MM.1S (cell line): ENCODE results near the gene SLC25A34.
A peak's percentile ranks its signal among the peaks of the same experiment; 100 is the strongest.

Experiments
- DNase-seq: peaks from one replicate; pipeline ENCODE4 v3.0.0-alpha.2; 2015
- H2AFZ ChIP-seq: fragments of 300-600 bp; sonication (generic); 2 replicates; pipeline ENCODE4 v1.6.0; 2016; ENCODE audit warnings: antibody characterized with exemption, low read length
- H3F3A ChIP-seq: fragments of 300-600 bp; sonication (generic); 2 replicates; pipeline ENCODE4 v1.6.1; 2016; ENCODE audit warnings: mild to moderate bottlenecking, antibody characterized with exemption, low read length, moderate library complexity, mixed read lengths; ENCODE audit not compliant: insufficient read depth
- H3K27ac ChIP-seq: fragments of 300-600 bp; sonication (generic); 2 replicates; pipeline ENCODE4 v1.5.1; 2016; ENCODE audit warnings: mild to moderate bottlenecking, low read length
- H3K27me3 ChIP-seq: fragments of 300-600 bp; sonication (generic); replicated peaks from 2 replicates; pipeline ENCODE4 v1.6.0; 2016; ENCODE audit warnings: low read length; ENCODE audit not compliant: insufficient read depth
- H3K36me3 ChIP-seq: fragments of 300-600 bp; sonication (generic); replicated peaks from 2 replicates; pipeline ENCODE4 v1.6.1; 2016; ENCODE audit warnings: mild to moderate bottlenecking, low read length, mixed read lengths; ENCODE audit not compliant: insufficient read depth
- H3K4me1 ChIP-seq: fragments of 300-600 bp; sonication (generic); 2 replicates; pipeline ENCODE4 v1.6.1; 2016; ENCODE audit warnings: low read length, mixed read lengths
- H3K4me2 ChIP-seq: fragments of 300-600 bp; sonication (generic); 2 replicates; pipeline ENCODE4 v1.6.0; 2016; ENCODE audit warnings: low read depth, low read length
- H3K4me3 ChIP-seq: fragments of 300-600 bp; sonication (generic); 2 replicates; pipeline ENCODE4 v1.5.1; 2016; ENCODE audit warnings: low read length, mixed read lengths
- H3K79me2 ChIP-seq: fragments of 300-600 bp; sonication (generic); 2 replicates; pipeline ENCODE4 v1.6.1; 2016; ENCODE audit warnings: mixed run types, low read length, mixed read lengths
- H3K9ac ChIP-seq: fragments of 300-600 bp; sonication (generic); 2 replicates; pipeline ENCODE4 v1.6.1; 2016; ENCODE audit warnings: low read length, mixed read lengths
- H3K9me2 ChIP-seq: fragments of 300-600 bp; sonication (generic); replicated peaks from 2 replicates; pipeline ENCODE4 v1.6.1; 2016; ENCODE audit warnings: mild to moderate bottlenecking, low read length, mixed read lengths; ENCODE audit not compliant: insufficient read depth
- H3K9me3 ChIP-seq: fragments of 300-600 bp; sonication (generic); replicated peaks from 2 replicates; pipeline ENCODE4 v1.6.1; 2016; ENCODE audit warnings: mild to moderate bottlenecking, low read length, mixed read lengths; ENCODE audit not compliant: insufficient read depth
- H4K20me1 ChIP-seq: fragments of 300-600 bp; sonication (generic); 2 replicates; pipeline ENCODE4 v1.6.1; 2016; ENCODE audit warnings: mild to moderate bottlenecking, low read length, moderate library complexity, mixed read lengths; ENCODE audit not compliant: insufficient read depth
- EZH2 ChIP-seq: fragments of 300-600 bp; sonication (generic); optimal IDR thresholded peaks from 2 replicates; pipeline ENCODE3; 2017; ENCODE audit warnings: low read depth, mild to moderate bottlenecking, antibody characterized with exemption, low read length, mixed read lengths
- EZH2phosphoT487 ChIP-seq: fragments of 300-600 bp; sonication (generic); IDR thresholded peaks from 2 replicates; pipeline ENCODE4 v1.6.1; 2018; ENCODE audit warnings: antibody characterized with exemption, low read length
- TF ChIP-seq, protein P1 (sequence below): fragments of 300-600 bp; sonication (generic); IDR thresholded peaks from 2 replicates; pipeline ENCODE4 v1.5.1; 2016; ENCODE audit warnings: antibody characterized with exemption, low read length, mixed read lengths

Gene SLC25A34

DNA sequence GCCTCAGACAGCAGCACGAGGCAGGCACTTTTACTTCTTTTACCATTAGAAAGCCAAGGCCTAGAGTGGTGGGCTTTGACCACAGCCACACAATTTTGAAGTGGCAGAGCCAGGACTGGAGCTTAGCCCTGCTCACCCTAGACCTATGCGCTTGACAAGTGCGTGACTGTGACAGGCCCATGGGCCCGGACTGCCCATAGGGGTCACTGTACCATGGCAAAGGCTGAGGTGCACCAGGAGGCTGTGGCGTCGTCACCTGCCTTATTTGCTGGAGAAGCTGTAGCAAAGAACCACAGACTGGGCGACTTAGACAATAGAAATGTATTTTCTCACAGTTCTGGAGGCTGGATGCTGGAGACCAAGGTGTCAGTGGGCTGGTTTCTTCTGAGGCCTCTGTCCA lies 3.7 kb downstream of the SLC25A34 start:
- no peaks in the 10 kb centered on the region for H3K9me2 ChIP-seq
- H3K9ac ChIP-seq = no peak overlapping the region
- H3K4me3 ChIP-seq = no peak overlapping the region
- no peaks in the 10 kb centered on the region for H3K36me3 ChIP-seq
- no peaks in the 10 kb centered on the region for H3K4me1 ChIP-seq
- H3K9me3 ChIP-seq = no peaks in the 10 kb centered on the region
- no peaks in the 10 kb centered on the region for H4K20me1 ChIP-seq
- H3K79me2 ChIP-seq = no peaks in the 10 kb centered on the region
- H2AFZ ChIP-seq = no peak overlapping the region
- no peak for DNase-seq
- H3K27me3 ChIP-seq = no peaks in the 10 kb centered on the region
- no peaks in the 10 kb centered on the region for H3F3A ChIP-seq
- TF ChIP-seq, protein P1, sequence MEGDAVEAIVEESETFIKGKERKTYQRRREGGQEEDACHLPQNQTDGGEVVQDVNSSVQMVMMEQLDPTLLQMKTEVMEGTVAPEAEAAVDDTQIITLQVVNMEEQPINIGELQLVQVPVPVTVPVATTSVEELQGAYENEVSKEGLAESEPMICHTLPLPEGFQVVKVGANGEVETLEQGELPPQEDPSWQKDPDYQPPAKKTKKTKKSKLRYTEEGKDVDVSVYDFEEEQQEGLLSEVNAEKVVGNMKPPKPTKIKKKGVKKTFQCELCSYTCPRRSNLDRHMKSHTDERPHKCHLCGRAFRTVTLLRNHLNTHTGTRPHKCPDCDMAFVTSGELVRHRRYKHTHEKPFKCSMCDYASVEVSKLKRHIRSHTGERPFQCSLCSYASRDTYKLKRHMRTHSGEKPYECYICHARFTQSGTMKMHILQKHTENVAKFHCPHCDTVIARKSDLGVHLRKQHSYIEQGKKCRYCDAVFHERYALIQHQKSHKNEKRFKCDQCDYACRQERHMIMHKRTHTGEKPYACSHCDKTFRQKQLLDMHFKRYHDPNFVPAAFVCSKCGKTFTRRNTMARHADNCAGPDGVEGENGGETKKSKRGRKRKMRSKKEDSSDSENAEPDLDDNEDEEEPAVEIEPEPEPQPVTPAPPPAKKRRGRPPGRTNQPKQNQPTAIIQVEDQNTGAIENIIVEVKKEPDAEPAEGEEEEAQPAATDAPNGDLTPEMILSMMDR = no peak
- no peak for TF ChIP-seq EZH2phosphoT487
- TF ChIP-seq EZH2 = no peak
- H3K4me2 ChIP-seq = no peak overlapping the region
- H3K27ac ChIP-seq = no peak overlapping the region

DNA sequence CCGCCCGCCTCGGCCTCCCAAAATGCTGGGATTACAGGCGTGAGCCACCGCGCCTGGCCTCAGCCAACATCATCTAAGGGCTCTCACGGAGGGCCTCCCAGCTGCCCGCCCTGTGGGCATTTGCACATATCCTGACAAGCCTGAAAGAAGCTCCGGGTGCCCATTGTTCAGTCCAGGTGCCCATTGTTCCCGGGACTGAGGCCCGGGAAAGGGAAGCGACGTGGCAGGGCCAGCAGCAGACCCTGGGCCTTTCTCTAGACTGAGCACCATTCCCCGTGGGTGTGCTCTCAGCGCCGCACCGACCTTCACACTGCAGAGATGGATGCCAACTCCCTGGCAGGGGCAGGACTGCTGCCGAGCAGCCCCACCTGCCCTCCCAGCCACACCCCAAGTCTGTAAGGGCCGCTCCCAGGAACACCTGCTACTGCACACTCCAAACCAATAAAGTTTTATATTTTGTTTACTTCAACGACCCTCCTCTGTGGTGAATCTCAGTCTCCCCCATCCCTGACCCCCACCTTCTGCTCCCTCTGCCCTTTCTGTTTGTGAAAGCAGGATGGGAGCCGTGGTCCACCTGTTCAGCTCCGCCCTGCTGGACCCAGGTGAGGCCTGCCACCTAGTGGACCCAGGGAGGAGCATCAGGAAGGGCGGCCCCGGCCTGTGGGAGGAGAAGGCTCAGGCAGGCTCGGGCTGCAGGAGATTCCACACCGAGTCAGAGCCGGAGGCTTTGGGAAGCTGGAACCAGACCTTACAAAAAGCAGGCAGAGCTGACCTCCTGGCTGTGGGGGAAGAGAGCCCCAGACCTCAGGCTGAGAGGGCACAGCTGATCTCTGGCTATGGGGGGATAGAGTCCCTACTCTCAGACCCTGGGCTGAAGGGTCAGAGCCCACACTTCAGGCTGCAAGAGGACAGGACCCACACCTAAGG lies 5.1 kb downstream of the SLC25A34 start:
- Histone ChIP-seq H3K9ac (no peak overlapping the region), H3K36me3 (no peaks in the 10 kb centered on the region), H4K20me1 (no peaks in the 10 kb centered on the region), H3K79me2 (no peaks in the 10 kb centered on the region), H3K4me2 (peak overlapping the region; percentile 19; the same call in 1 of the 2 replicates), H3K9me3 (no peaks in the 10 kb centered on the region), H3K4me3 (no peak overlapping the region), H3F3A (no peaks in the 10 kb centered on the region), H3K27me3 (no peaks in the 10 kb centered on the region), H3K27ac (no peak overlapping the region), H3K4me1 (no peaks in the 10 kb centered on the region; the same call in 1 of the 2 replicates), H2AFZ (0 out of 2 replicates have a peak overlapping the region, but pooled peaks have one; percentile 28), H3K9me2 (no peaks in the 10 kb centered on the region)
- TF ChIP-seq EZH2phosphoT487 = no peak
- TF ChIP-seq EZH2 = no peak
- TF ChIP-seq, protein P1 = peak; percentile 94
- peak; percentile 72 for DNase-seq

DNA sequence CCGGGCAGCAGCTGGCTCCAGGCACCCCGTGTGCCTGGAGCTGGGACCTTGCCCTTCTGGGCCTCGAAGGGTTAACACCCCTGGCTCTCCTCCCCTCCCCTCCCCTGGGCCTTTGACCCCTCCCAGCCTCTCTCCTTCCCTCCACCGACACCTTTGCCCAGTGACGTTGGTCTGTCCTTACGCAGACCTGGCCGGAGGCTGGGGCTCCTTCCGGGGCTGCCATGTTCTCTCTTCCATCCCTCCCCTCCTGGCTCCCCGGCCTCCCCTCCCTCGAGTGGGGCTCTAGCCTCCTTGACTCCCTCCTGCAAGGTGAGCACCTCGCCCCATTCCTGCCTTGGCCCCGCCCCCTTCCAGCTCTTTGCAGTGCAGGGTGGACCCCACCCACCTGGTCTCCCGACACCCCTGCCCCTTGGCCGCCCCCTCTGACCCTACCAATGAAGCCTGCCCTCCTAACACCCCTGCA lies 6.3 kb downstream of the SLC25A34 start, which contains the start of gene TMEM82:
Gene TMEM82, plus strand, starts transcription at position 161 of the 463 bp plus-strand sequence. Its CDS starts 61 bp downstream, at position 222.
- H3K9me2 ChIP-seq = no peaks in the 10 kb centered on the region
- TF ChIP-seq EZH2phosphoT487 (no peak), EZH2 (no peak)
- TF ChIP-seq, protein P1 = no peak
- H3K79me2 ChIP-seq = no peaks in the 10 kb centered on the region
- peak within 1 kb of the TSS; percentile 19; the same call in 1 of the 2 replicates for H3K4me2 ChIP-seq
- no peak within 1 kb of the TSS for H3K27ac ChIP-seq
- DNase-seq = no peak
- H4K20me1 ChIP-seq = no peaks in the 10 kb centered on the region
- H3K4me1 ChIP-seq = peaks cover 6% of the 10 kb centered on the region
- H2AFZ ChIP-seq = 0 out of 2 replicates have a peak within 1 kb of the TSS, but pooled peaks have one; percentile 28
- no peak within 1 kb of the TSS for H3K4me3 ChIP-seq
- no peaks in the 10 kb centered on the region for H3F3A ChIP-seq
- H3K27me3 ChIP-seq = no peaks in the 10 kb centered on the region
- H3K9ac ChIP-seq = no peak within 1 kb of the TSS
- H3K9me3 ChIP-seq = no peaks in the 10 kb centered on the region
- no peaks in the 10 kb centered on the region for H3K36me3 ChIP-seq
